Right lobe of liver (tissue), 6 donors: Measurements from ENCODE around the gene NSF. TPM values are rescaled to one million over a fixed set of nuclear protein-coding genes. Genes with fewer than 3 reads are reported as not detected.

Experiments
- ATAC-seq, 4 donors: fragments of 200-7000 bp; cut with Tn5 transposase; one replicate each; pipeline ENCODE4 v1.9.1; 2020; ENCODE audit warnings: mild to moderate bottlenecking in 4 of 4, moderate library complexity in 4 of 4
- DNase-seq, 3 donors: peaks; one replicate each; pipeline ENCODE4 v3.0.0-alpha.2; 2020
- H3K27ac ChIP-seq, 3 donors: fragments of 200-600 bp; one replicate each; pipeline ENCODE4 v1.8.0; 2022
- H3K27me3 ChIP-seq, 2 donors: fragments of 200-600 bp; one replicate each; pipeline ENCODE4 v1.8.0; 2022
- H3K36me3 ChIP-seq, 4 donors: fragments of 200-600 bp; sonication (generic) in 1 of 4; one replicate each; pipeline versions ENCODE4 v1.5.1 to v1.8.0; 2017 to 2022; ENCODE audit warnings: control low read depth in 1 of 4
- H3K4me1 ChIP-seq, 4 donors: fragments of 200-600 bp; sonication (generic) in 1 of 4; one replicate each; pipeline versions ENCODE4 v1.5.1 to v1.8.0; 2017 to 2022; ENCODE audit warnings: control low read depth in 1 of 4
- H3K4me3 ChIP-seq, 3 donors: fragments of 200-600 bp; one replicate each; pipeline ENCODE4 v1.8.0; 2022
- H3K9me3 ChIP-seq, 4 donors: fragments of 200-600 bp; sonication (generic) in 1 of 4; one replicate each; pipeline versions ENCODE4 v1.5.1 to v1.8.0; 2017 to 2022; ENCODE audit warnings: control low read depth in 1 of 4
- CTCF ChIP-seq, 4 donors: fragments of 200-600 bp in 3 of 4; fragments of 450-650 bp in 1 of 4; IDR thresholded peaks; one replicate each; pipeline versions ENCODE4 v1.5.1 to v1.8.0; 2016 to 2022; ENCODE audit warnings: antibody characterized with exemption in 4 of 4, mild to moderate bottlenecking in 2 of 4
- POLR2A ChIP-seq: fragments of 450-650 bp; IDR thresholded peaks from one replicate; pipeline ENCODE4 v1.6.1; 2017; ENCODE audit warnings: antibody characterized with exemption, mild to moderate bottlenecking
- WGBS: methylation state at CpG from one replicate; pipeline ENCODE4 v1.1.6; 2018; ENCODE audit warnings: low coverage, low lambda C conversion rate; ENCODE audit not compliant: insufficient coverage; ENCODE audit errors: missing lambda C conversion rate; 5-methylcytosine and 5-hydroxymethylcytosine counted together
- intact Hi-C, 2 donors: fragments of 100-400 bp; cut with DNase I; formaldehyde crosslinking; loops; one replicate each; pipeline versions ENCODE4 v1.11.2 to v1.14.1; 2022
- total RNA-seq, 6 experiments: library from RNA; depleted of rRNA in 2 of 6; stranded (reverse); fragments of >200 nt in 2 of 6; fragmentation: NEBNext Ultra II Directional in 3 of 6; extraction: Animal tissue kit (Norgen Biotek cat#: 25700) in 3 of 6; gene quantifications; one replicate each; pipeline versions ENCODE4 v1.1.0 to v1.2.4, GENCODE V29; 2016 to 2023
- donor health status: DM: no; HTN: yes; CAD: no.
- donor health status: DM: no; HTN: no; CAD: no.
- donor health status: DM: no; HTN: no; CAD: no.
- donor health status: DM: no; HTN: yes; CAD: no.
- donor health status: DM: no; HTN: yes; CAD: no.

Gene NSF
- total RNA-seq, 6 experiments from 2014 or later: 16.3 to 27.7 (median 20.8) TPM

- Histone ChIP-seq H3K4me1 (no peaks in the 10 kb centered on the region), H3K9me3 (no peaks in the 10 kb centered on the region), H3K27me3 (no peaks in the 10 kb centered on the region), H3K4me3 (no peak overlapping the region), H3K36me3 (no peaks in the 10 kb centered on the region), H3K27ac (no peak overlapping the region)
- 89% methylated on average over 3 of the region's 4 CpGs for WGBS
- ATAC-seq (no peak), DNase-seq (peak in 1 of 3 donors; percentile 51)
- intact Hi-C loops: no loop called here
- TF ChIP-seq CTCF (IDR thresholded peaks at IDR 0.05): no peak
- TF ChIP-seq POLR2A: no peak
Observed at GRCh38 chr17:46717999-46718398, 127.5 kb downstream of the NSF start.

GRCh38 chr17:46719891-46720290 is 129.4 kb downstream of the NSF start:
- WGBS: 74% methylated on average over 3 of the region's 3 CpGs

GRCh38 chr17:46720408-46720807 is 129.9 kb downstream of the NSF start:
- Histone ChIP-seq H3K36me3 (no peaks in the 10 kb centered on the region), H3K27me3 (no peaks in the 10 kb centered on the region), H3K9me3 (no peaks in the 10 kb centered on the region), H3K27ac (no peak overlapping the region), H3K4me3 (no peak overlapping the region), H3K4me1 (no peaks in the 10 kb centered on the region)
- no peak for TF ChIP-seq POLR2A
- no peak for TF ChIP-seq CTCF (IDR thresholded peaks at IDR 0.05)
- intact Hi-C loops: no loop called here
- DNase-seq (no peak), ATAC-seq (peak in 1 of 4 donors; percentile 16)
- WGBS: 59% methylated on average over 5 of the region's 5 CpGs

More at GRCh38 chr17:46719891-46720290, 129.4 kb downstream of the NSF start:
- H3K4me1 ChIP-seq: no peaks in the 10 kb centered on the region
- no peak overlapping the region for H3K4me3 ChIP-seq
- intact Hi-C loops: no loop called here
- no peak for DNase-seq
- ATAC-seq: no peak
- no peaks in the 10 kb centered on the region for H3K36me3 ChIP-seq
- no peak for TF ChIP-seq POLR2A
- no peak for TF ChIP-seq CTCF (IDR thresholded peaks at IDR 0.05)
- no peaks in the 10 kb centered on the region for H3K27me3 ChIP-seq
- H3K27ac ChIP-seq: no peak overlapping the region
- no peaks in the 10 kb centered on the region for H3K9me3 ChIP-seq

- ATAC-seq: no peak
- WGBS: 70% methylated on average over 6 of the region's 7 CpGs
- Histone ChIP-seq H3K27ac (no peak overlapping the region), H3K27me3 (no peaks in the 10 kb centered on the region), H3K4me1 (no peaks in the 10 kb centered on the region), H3K4me3 (no peak overlapping the region), H3K36me3 (no peaks in the 10 kb centered on the region), H3K9me3 (no peaks in the 10 kb centered on the region)
- no peak for DNase-seq
- TF ChIP-seq CTCF (IDR thresholded peaks at IDR 0.05) (no peak), POLR2A (no peak)
- intact Hi-C loops: no loop called here
Observed at GRCh38 chr17:46722662-46723285, 132.3 kb downstream of the NSF start.
